DND-41 (cell line): ENCODE data around the gene HIBCH.
A peak's percentile ranks its signal among the peaks of the same experiment; 100 is the strongest.
"Not testable (repeated sequence)": the region's sequence is repeated elsewhere in the genome, so short reads cannot be mapped to it uniquely, and the experiment has no call there.

ENCODE experiments used
- ATAC-seq: fragments of 200-7000 bp; cut with Tn5 transposase; 3 replicates; pipeline ENCODE4 v1.9.1; 2021; ENCODE audit warnings: low read depth; ENCODE audit not compliant: insufficient read depth
- DNase-seq: peaks from one replicate; pipeline ENCODE4 v3.0.0-alpha.2; 2020
- H2AFZ ChIP-seq: 2 replicates; pipeline ENCODE4 v1.6.0; 2012; ENCODE audit warnings: low read depth, low read length
- H3K27ac ChIP-seq: 2 replicates; pipeline ENCODE4 v1.5.1; 2012; ENCODE audit warnings: low read length, inconsistent platforms
- H3K27me3 ChIP-seq: fragments of 200-600 bp; sonication (generic); 2 replicates; pipeline ENCODE4 v1.6.0; 2012; ENCODE audit warnings: low read length, mild to moderate bottlenecking, inconsistent platforms; ENCODE audit not compliant: insufficient read depth, poor library complexity
- H3K36me3 ChIP-seq: 2 replicates; pipeline ENCODE4 v1.5.1; 2012; ENCODE audit warnings: low read length, inconsistent platforms; ENCODE audit not compliant: insufficient read depth
- H3K4me1 ChIP-seq: 2 replicates; pipeline ENCODE4 v1.5.1; 2012; ENCODE audit warnings: mild to moderate bottlenecking, low read length; ENCODE audit not compliant: insufficient read depth
- H3K4me2 ChIP-seq: 2 replicates; pipeline ENCODE4 v1.6.0; 2012; ENCODE audit warnings: mild to moderate bottlenecking, moderate library complexity, low read length, inconsistent platforms; ENCODE audit not compliant: insufficient read depth
- H3K4me3 ChIP-seq, 2 experiments: fragments of 200-600 bp in 1 of 2; shearing (Covaris generic) in 1 of 2; 2 replicates each; pipeline ENCODE4 v1.5.1; 2012 to 2016; ENCODE audit warnings: inconsistent platforms in 2 of 2, low read length in 2 of 2, mild to moderate bottlenecking in 2 of 2, low read depth in 1 of 2, moderate library complexity in 1 of 2
- H3K79me2 ChIP-seq: 2 replicates; pipeline ENCODE4 v1.6.0; 2012; ENCODE audit warnings: low read length, inconsistent platforms; ENCODE audit not compliant: insufficient read depth
- H3K9ac ChIP-seq: 2 replicates; pipeline ENCODE4 v1.6.0; 2012; ENCODE audit warnings: low read depth, mild to moderate bottlenecking, inconsistent platforms, low read length, moderate library complexity
- H3K9me3 ChIP-seq: 2 replicates; pipeline ENCODE4 v1.5.1; 2012; ENCODE audit warnings: low read length, moderate library complexity, mild to moderate bottlenecking, inconsistent platforms; ENCODE audit not compliant: insufficient read depth, severe bottlenecking
- H4K20me1 ChIP-seq: 2 replicates; pipeline ENCODE4 v1.6.0; 2012; ENCODE audit warnings: low read length; ENCODE audit not compliant: insufficient read depth
- CTCF ChIP-seq: IDR thresholded peaks from 2 replicates; pipeline ENCODE4 v1.5.1; 2012; ENCODE audit warnings: borderline replicate concordance, low read length, moderate library complexity, mild to moderate bottlenecking; ENCODE audit not compliant: poor library complexity, severe bottlenecking; ENCODE audit errors: extremely low read depth
- EZH2 ChIP-seq: IDR thresholded peaks from 3 replicates; pipeline ENCODE4 v1.6.1; 2012; ENCODE audit warnings: borderline replicate concordance, low read depth, mild to moderate bottlenecking, moderate library complexity, low read length, inconsistent platforms; ENCODE audit not compliant: severe bottlenecking

Gene HIBCH

GRCh38 chr2:190360561-190360960 is 40.9 kb upstream of the HIBCH start:
- no peak for ATAC-seq
- no peak overlapping the region for H3K9ac ChIP-seq
- peaks cover 22% of the 10 kb centered on the region for H3K4me1 ChIP-seq
- no peaks in the 10 kb centered on the region for H4K20me1 ChIP-seq
- no peak for DNase-seq
- H2AFZ ChIP-seq, result peak overlapping the region; percentile 75; the same call in 1 of the 2 replicates
- TF ChIP-seq CTCF (no peak), EZH2 (no peak)
- peak overlapping the region; percentile 64; the same call in 1 of the 2 replicates for H3K4me2 ChIP-seq
- H3K9me3 ChIP-seq, result no peaks in the 10 kb centered on the region
- no peaks in the 10 kb centered on the region for H3K79me2 ChIP-seq
- no peak overlapping the region; a peak in 1 of 4 replicates for H3K4me3 ChIP-seq
- no peaks in the 10 kb centered on the region for H3K27me3 ChIP-seq
- no peaks in the 10 kb centered on the region for H3K36me3 ChIP-seq
- H3K27ac ChIP-seq, result no peak overlapping the region

- not testable (repeated sequence) for H3K4me3 ChIP-seq, H4K20me1 ChIP-seq, H3K9me3 ChIP-seq, H3K9ac ChIP-seq, H3K79me2 ChIP-seq, ATAC-seq, H3K36me3 ChIP-seq, H3K27me3 ChIP-seq, H2AFZ ChIP-seq, DNase-seq
- Histone ChIP-seq H3K27ac (0 out of 2 replicates have a peak overlapping the region, but pooled peaks have one; percentile 18), H3K4me2 (peak overlapping the region; percentile 64), H3K4me1 (peaks cover 22% of the 10 kb centered on the region)
Measured at GRCh38 chr2:190358655-190359448, 39.2 kb upstream of the HIBCH start.

- Histone ChIP-seq H3K4me2 (no peak overlapping the region), H3K4me1 (peaks cover 22% of the 10 kb centered on the region), H3K9me3 (no peaks in the 10 kb centered on the region), H3K27ac (no peak overlapping the region), H3K4me3 (no peak overlapping the region), H4K20me1 (no peaks in the 10 kb centered on the region), H3K79me2 (no peaks in the 10 kb centered on the region), H3K36me3 (no peaks in the 10 kb centered on the region), H2AFZ (no peak overlapping the region), H3K9ac (no peak overlapping the region), H3K27me3 (no peaks in the 10 kb centered on the region)
- no peak for TF ChIP-seq EZH2
- no peak for TF ChIP-seq CTCF
- DNase-seq (no peak), ATAC-seq (no peak)
Measured at GRCh38 chr2:190357600-190357999, 38.0 kb upstream of the HIBCH start.

- Histone ChIP-seq H3K36me3 (no peaks in the 10 kb centered on the region), H2AFZ (no peak overlapping the region), H3K9me3 (no peaks in the 10 kb centered on the region), H3K4me3 (no peak overlapping the region), H3K9ac (no peak overlapping the region), H3K27me3 (no peaks in the 10 kb centered on the region), H3K4me2 (no peak overlapping the region), H4K20me1 (no peaks in the 10 kb centered on the region), H3K27ac (no peak overlapping the region), H3K4me1 (peaks cover 22% of the 10 kb centered on the region), H3K79me2 (no peaks in the 10 kb centered on the region)
- ATAC-seq (no peak), DNase-seq (no peak)
- TF ChIP-seq CTCF (no peak), EZH2 (no peak)
Measured at GRCh38 chr2:190355968-190356644, 36.5 kb upstream of the HIBCH start.
